Measurements from ENCODE around the gene ACBD4.

Gene ACBD4

DNA sequence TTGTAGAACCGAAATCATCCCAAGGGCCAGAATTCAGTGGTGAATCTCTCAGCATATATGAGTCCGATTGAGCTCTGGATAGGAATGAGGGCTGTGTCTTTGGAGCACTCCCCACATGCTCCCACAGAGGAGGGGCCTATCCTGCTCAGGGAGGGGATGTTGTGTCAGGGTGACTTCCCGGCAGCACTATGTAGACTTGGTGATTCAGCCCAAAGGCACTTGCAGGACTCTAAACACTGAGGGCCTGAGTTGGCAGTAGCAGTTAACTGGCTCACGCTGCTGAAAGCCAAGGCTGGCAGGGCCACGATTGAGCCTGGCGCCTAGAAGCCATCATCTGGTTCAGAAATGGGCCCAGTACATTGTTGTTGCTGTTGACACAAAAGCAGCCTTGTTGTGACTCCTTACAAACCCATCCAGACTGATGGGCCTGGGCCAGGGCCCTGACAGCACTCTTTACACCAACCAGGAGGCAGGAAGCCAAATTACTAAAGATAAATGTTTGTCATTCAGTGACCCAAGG lies 42.5 kb upstream of the ACBD4 start:
- Histone ChIP-seq H3K23ac (ENCODE audit: low read depth, low read length, poor library complexity) (peak overlapping the region; percentile 30), H3K79me1 (ENCODE audit: low read depth, low read length) (no peaks in the 10 kb centered on the region), H2BK15ac (ENCODE audit: low read length) (no peak overlapping the region), H3K18ac (ENCODE audit: low read length) (no peak overlapping the region), H4K91ac (ENCODE audit: low read depth, low read length, poor library complexity) (no peak overlapping the region), H2BK120ac (ENCODE audit: low read depth, low read length) (no peak overlapping the region), H3K27ac (replicated peaks; ENCODE audit: low read length) (no peak overlapping the region), H3K36me3 (replicated peaks in 1 of 2; ENCODE audit: control insufficient read depth in 2 of 2, insufficient read depth in 2 of 2, low read length in 2 of 2) (peaks cover 52 to 95% of the 10 kb centered on the region in 2 donors), H3K4me3 (ENCODE audit: low read length in 2 of 2) (no peak overlapping the region), H3K9me3 (replicated peaks in 1 of 2; ENCODE audit: control insufficient read depth in 2 of 2, insufficient read depth in 1 of 2, low read depth in 1 of 2, low read length in 2 of 2) (peaks cover 0 to 2% of the 10 kb centered on the region in 2 donors), H3K9ac (ENCODE audit: low read depth, low read length, poor library complexity) (no peak overlapping the region), H3K4me1 (ENCODE audit: control insufficient read depth in 2 of 2, insufficient read depth in 1 of 2, low read depth in 1 of 2, low read length in 2 of 2) (no peaks in the 10 kb centered on the region), H2BK12ac (ENCODE audit: low read length) (no peak overlapping the region), H2AK5ac (ENCODE audit: low read depth, low read length) (no peak overlapping the region), H4K8ac (ENCODE audit: low read depth, low read length) (no peak overlapping the region), H2AFZ (ENCODE audit: low read length) (no peak overlapping the region), H3K4ac (ENCODE audit: low read length) (no peak overlapping the region), H3K4me2 (ENCODE audit: insufficient read depth, low read length, poor library complexity, severe bottlenecking) (no peak overlapping the region), H2BK5ac (ENCODE audit: low read length) (no peak overlapping the region), H3K27me3 (ENCODE audit: control insufficient read depth in 3 of 3, insufficient read depth in 3 of 3, low read depth in 1 of 3, low read length in 3 of 3) (no peaks in the 10 kb centered on the region), H3K14ac (ENCODE audit: low read length) (no peak overlapping the region)
- WGBS, 2 donors (ENCODE audit: extremely low coverage in 2 of 2, insufficient read length in 2 of 2, insufficient replicate concordance in 1 of 2): no CpG with 5 or more reads among the region's 6 CpGs
- no peak for DNase-seq (ENCODE audit: low spot score)

DNA sequence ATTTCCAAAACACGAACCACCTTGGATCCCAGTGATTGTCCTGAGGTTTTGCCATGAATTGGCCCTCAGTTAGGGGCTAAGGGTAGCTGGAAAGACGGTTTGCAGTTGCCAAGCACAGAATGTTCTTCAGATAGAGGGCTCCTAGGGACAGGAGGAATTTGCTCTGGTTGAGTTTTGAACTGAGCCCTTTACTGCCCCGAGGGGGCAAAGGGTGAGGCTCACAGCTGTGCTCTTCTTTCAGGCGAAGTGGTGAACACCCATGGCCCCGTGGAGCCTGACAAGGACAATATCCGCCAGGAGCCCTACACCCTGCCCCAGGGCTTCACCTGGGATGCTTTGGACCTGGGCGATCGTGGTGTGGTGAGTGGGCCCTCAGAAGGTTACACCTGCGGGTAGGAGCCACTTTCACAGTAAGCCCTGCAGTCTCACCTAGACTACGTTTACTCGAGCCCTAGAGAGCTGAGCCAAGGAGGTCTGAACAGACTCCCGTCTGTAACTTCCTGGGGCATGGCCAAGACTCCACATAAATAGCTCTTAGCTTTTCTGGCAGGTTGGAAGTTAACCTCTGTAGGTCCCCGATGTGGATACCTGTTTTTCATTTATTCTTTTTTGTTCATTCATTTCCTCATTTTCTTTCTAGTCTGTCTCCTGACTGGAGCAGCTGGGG lies 41.9 kb upstream of the ACBD4 start:
- no peaks in the 10 kb centered on the region for H3K79me1 ChIP-seq (ENCODE audit: low read depth, low read length)

DNA sequence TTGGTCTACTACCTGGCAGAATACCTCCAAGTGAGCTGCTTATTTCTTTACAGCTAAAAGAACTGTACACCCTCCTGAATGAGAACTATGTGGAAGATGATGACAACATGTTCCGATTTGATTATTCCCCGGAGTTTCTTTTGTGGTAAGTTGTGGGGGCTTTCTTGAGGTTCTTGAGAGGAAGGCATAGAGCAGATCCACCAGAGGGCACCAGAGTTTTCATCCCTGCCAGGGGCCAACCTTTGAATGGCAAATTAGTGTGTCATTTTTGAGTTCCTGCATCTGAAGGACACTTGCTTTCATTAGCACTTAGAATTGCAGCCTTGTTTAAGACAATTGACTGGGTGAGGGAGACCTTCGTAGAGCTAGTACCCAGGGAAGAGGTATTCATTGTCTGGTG lies 39.3 kb upstream of the ACBD4 start:
- DNase-seq (ENCODE audit: low spot score): no peak
- Histone ChIP-seq H3K27ac (replicated peaks; ENCODE audit: low read length) (no peak overlapping the region), H3K36me3 (replicated peaks in 1 of 2; ENCODE audit: control insufficient read depth in 2 of 2, insufficient read depth in 2 of 2, low read length in 2 of 2) (peaks cover 54 to 92% of the 10 kb centered on the region in 2 donors), H4K8ac (ENCODE audit: low read depth, low read length) (no peak overlapping the region), H3K4ac (ENCODE audit: low read length) (no peak overlapping the region), H3K9me3 (replicated peaks in 1 of 2; ENCODE audit: control insufficient read depth in 2 of 2, insufficient read depth in 1 of 2, low read depth in 1 of 2, low read length in 2 of 2) (peaks cover 0 to 2% of the 10 kb centered on the region in 2 donors), H2BK12ac (ENCODE audit: low read length) (no peak overlapping the region), H2AK5ac (ENCODE audit: low read depth, low read length) (no peak overlapping the region), H3K9ac (ENCODE audit: low read depth, low read length, poor library complexity) (no peak overlapping the region), H3K14ac (ENCODE audit: low read length) (no peak overlapping the region), H2BK120ac (ENCODE audit: low read depth, low read length) (no peak overlapping the region), H2BK15ac (ENCODE audit: low read length) (no peak overlapping the region), H3K18ac (ENCODE audit: low read length) (no peak overlapping the region), H3K27me3 (ENCODE audit: control insufficient read depth in 3 of 3, insufficient read depth in 3 of 3, low read depth in 1 of 3, low read length in 3 of 3) (no peaks in the 10 kb centered on the region), H3K23ac (ENCODE audit: low read depth, low read length, poor library complexity) (no peak overlapping the region), H3K4me3 (ENCODE audit: low read length in 2 of 2) (no peak overlapping the region), H3K4me2 (ENCODE audit: insufficient read depth, low read length, poor library complexity, severe bottlenecking) (no peak overlapping the region), H2AFZ (ENCODE audit: low read length) (no peak overlapping the region), H4K91ac (ENCODE audit: low read depth, low read length, poor library complexity) (no peak overlapping the region), H2BK5ac (ENCODE audit: low read length) (no peak overlapping the region), H3K4me1 (ENCODE audit: control insufficient read depth in 2 of 2, insufficient read depth in 1 of 2, low read depth in 1 of 2, low read length in 2 of 2) (no peaks in the 10 kb centered on the region), H3K79me1 (ENCODE audit: low read depth, low read length) (no peaks in the 10 kb centered on the region)
- WGBS, 2 donors (ENCODE audit: extremely low coverage in 2 of 2, insufficient read length in 2 of 2, insufficient replicate concordance in 1 of 2): no CpG with 5 or more reads among the region's 3 CpGs

More for the DNA sequence above, 41.9 kb upstream of the ACBD4 start:
- Histone ChIP-seq H3K27ac (replicated peaks; ENCODE audit: low read length) (no peak overlapping the region), H2BK12ac (ENCODE audit: low read length) (no peak overlapping the region), H3K4me3 (ENCODE audit: low read length in 2 of 2) (no peak overlapping the region), H3K4me2 (ENCODE audit: insufficient read depth, low read length, poor library complexity, severe bottlenecking) (no peak overlapping the region), H2BK15ac (ENCODE audit: low read length) (no peak overlapping the region), H2BK5ac (ENCODE audit: low read length) (no peak overlapping the region), H4K91ac (ENCODE audit: low read depth, low read length, poor library complexity) (no peak overlapping the region), H3K9me3 (replicated peaks in 1 of 2; ENCODE audit: control insufficient read depth in 2 of 2, insufficient read depth in 1 of 2, low read depth in 1 of 2, low read length in 2 of 2) (peaks cover 0 to 2% of the 10 kb centered on the region in 2 donors), H3K23ac (ENCODE audit: low read depth, low read length, poor library complexity) (peak overlapping the region; percentile 37), H3K4ac (ENCODE audit: low read length) (no peak overlapping the region), H3K36me3 (replicated peaks in 1 of 2; ENCODE audit: control insufficient read depth in 2 of 2, insufficient read depth in 2 of 2, low read length in 2 of 2) (peaks cover 56 to 96% of the 10 kb centered on the region in 2 donors), H3K9ac (ENCODE audit: low read depth, low read length, poor library complexity) (no peak overlapping the region), H3K18ac (ENCODE audit: low read length) (no peak overlapping the region), H2BK120ac (ENCODE audit: low read depth, low read length) (no peak overlapping the region), H3K14ac (ENCODE audit: low read length) (no peak overlapping the region), H4K8ac (ENCODE audit: low read depth, low read length) (no peak overlapping the region), H2AFZ (ENCODE audit: low read length) (no peak overlapping the region), H3K27me3 (ENCODE audit: control insufficient read depth in 3 of 3, insufficient read depth in 3 of 3, low read depth in 1 of 3, low read length in 3 of 3) (no peaks in the 10 kb centered on the region), H2AK5ac (ENCODE audit: low read depth, low read length) (no peak overlapping the region), H3K4me1 (ENCODE audit: control insufficient read depth in 2 of 2, insufficient read depth in 1 of 2, low read depth in 1 of 2, low read length in 2 of 2) (no peaks in the 10 kb centered on the region)
- DNase-seq (ENCODE audit: low spot score): no peak
- no CpG with 5 or more reads among the region's 13 CpGs for WGBS, 2 donors (ENCODE audit: extremely low coverage in 2 of 2, insufficient read length in 2 of 2, insufficient replicate concordance in 1 of 2)

DNA sequence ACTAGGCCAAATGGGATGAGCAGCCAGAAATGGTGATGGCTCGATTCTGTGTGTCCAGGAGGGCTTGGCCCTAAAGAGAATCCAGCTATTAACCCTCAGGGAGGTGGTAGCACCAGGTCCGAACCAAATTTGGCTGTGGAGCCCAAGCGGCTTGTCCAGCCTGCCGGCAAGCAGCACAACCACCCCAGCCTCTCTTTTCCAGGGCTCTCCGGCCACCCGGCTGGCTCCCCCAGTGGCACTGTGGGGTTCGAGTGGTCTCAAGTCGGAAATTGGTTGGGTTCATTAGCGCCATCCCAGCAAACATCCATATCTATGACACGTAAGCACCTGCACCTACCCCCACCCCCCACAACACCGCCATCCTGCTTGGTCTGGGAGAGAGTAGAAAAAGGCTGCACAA lies 38.6 kb upstream of the ACBD4 start:
- no peak overlapping the region for H2BK5ac ChIP-seq (ENCODE audit: low read length)
- no peak overlapping the region for H3K14ac ChIP-seq (ENCODE audit: low read length)
- H2AK5ac ChIP-seq (ENCODE audit: low read depth, low read length): no peak overlapping the region
- H3K79me1 ChIP-seq (ENCODE audit: low read depth, low read length): no peaks in the 10 kb centered on the region
- no peak overlapping the region for H2BK120ac ChIP-seq (ENCODE audit: low read depth, low read length)
- no peak for DNase-seq (ENCODE audit: low spot score)
- H3K27ac ChIP-seq (replicated peaks; ENCODE audit: low read length): no peak overlapping the region
- H2AFZ ChIP-seq (ENCODE audit: low read length): no peak overlapping the region
- no peak overlapping the region for H3K4ac ChIP-seq (ENCODE audit: low read length)
- no peak overlapping the region for H3K23ac ChIP-seq (ENCODE audit: low read depth, low read length, poor library complexity)
- peaks cover 0 to 2% of the 10 kb centered on the region in 2 donors for H3K9me3 ChIP-seq (replicated peaks in 1 of 2; ENCODE audit: control insufficient read depth in 2 of 2, insufficient read depth in 1 of 2, low read depth in 1 of 2, low read length in 2 of 2)
- no CpG with 5 or more reads among the region's 11 CpGs for WGBS, 2 donors (ENCODE audit: extremely low coverage in 2 of 2, insufficient read length in 2 of 2, insufficient replicate concordance in 1 of 2)
- H4K91ac ChIP-seq (ENCODE audit: low read depth, low read length, poor library complexity): no peak overlapping the region
- H3K27me3 ChIP-seq (ENCODE audit: control insufficient read depth in 3 of 3, insufficient read depth in 3 of 3, low read depth in 1 of 3, low read length in 3 of 3): no peaks in the 10 kb centered on the region
- H4K8ac ChIP-seq (ENCODE audit: low read depth, low read length): no peak overlapping the region
- H3K18ac ChIP-seq (ENCODE audit: low read length): no peak overlapping the region
- H3K9ac ChIP-seq (ENCODE audit: low read depth, low read length, poor library complexity): no peak overlapping the region
- no peaks in the 10 kb centered on the region for H3K4me1 ChIP-seq (ENCODE audit: control insufficient read depth in 2 of 2, insufficient read depth in 1 of 2, low read depth in 1 of 2, low read length in 2 of 2)
- peaks cover 55 to 92% of the 10 kb centered on the region in 2 donors for H3K36me3 ChIP-seq (replicated peaks in 1 of 2; ENCODE audit: control insufficient read depth in 2 of 2, insufficient read depth in 2 of 2, low read length in 2 of 2)
- no peak overlapping the region for H2BK15ac ChIP-seq (ENCODE audit: low read length)
- no peak overlapping the region for H3K4me3 ChIP-seq (ENCODE audit: low read length in 2 of 2)
- H2BK12ac ChIP-seq (ENCODE audit: low read length): no peak overlapping the region
- no peak overlapping the region for H3K4me2 ChIP-seq (ENCODE audit: insufficient read depth, low read length, poor library complexity, severe bottlenecking)
